ENCODE data around the gene RASSF7.
"Not testable (repeated sequence)": the region's sequence is repeated elsewhere in the genome, so short reads cannot be mapped to it uniquely, and the experiment has no call there.

The RASSF7 gene

DNA sequence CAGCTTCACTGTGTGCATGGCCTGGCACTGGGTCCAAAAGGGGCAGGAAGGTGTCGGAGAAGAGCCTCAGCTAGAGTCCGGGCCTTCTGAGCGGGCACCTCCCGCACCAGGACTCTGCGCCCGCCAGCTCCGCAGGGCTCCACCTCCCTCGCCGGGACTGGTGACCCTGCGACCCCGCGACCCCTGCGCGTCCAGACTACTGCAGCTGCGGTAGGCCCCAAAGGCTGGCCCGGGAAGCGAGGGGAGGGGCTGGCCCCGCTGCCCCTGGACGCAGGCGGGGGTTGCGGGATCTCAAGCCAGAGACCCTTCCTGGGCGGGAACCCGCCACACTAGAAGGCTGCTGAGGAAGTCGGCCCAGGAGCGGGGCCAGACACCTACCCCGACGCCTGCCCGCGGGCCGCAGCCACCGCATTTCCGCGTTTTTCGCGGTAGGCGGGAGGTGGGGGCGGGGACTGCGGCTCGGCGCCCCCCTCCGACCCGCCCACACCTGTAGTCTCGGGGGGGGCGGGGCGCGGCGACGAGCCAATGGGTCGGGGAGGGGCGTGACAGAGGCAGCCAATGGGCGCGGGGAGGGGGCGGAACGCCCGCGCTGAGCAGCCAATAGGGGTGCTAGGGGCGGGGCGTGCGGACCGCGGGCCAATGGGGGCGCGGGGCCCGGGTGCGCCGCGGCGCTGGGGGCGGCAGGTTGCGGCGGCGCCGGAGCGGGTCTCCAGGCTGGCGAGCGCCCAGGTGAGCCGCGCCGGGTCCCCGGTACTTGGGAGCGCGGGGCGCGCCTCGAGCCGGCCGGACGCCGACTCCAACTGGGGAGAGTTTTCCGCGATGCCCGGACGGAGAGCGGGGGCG, at the start of gene RASSF7, which contains the start of gene LMNTD2:
RASSF7 (plus strand) TSS at position 666 of the 843 bp plus-strand sequence. CDS start 799 bp downstream, outside the sequence.
LMNTD2 (minus strand) TSS at position 434 of the 843 bp plus-strand sequence; CDS start at position 412, 22 bp downstream.
- peak; percentile 73 for DNase-seq

- DNase-seq, result no peak
Observed at GRCh38 chr11:512761-513595, 47.8 kb upstream of the RASSF7 start.

DNA sequence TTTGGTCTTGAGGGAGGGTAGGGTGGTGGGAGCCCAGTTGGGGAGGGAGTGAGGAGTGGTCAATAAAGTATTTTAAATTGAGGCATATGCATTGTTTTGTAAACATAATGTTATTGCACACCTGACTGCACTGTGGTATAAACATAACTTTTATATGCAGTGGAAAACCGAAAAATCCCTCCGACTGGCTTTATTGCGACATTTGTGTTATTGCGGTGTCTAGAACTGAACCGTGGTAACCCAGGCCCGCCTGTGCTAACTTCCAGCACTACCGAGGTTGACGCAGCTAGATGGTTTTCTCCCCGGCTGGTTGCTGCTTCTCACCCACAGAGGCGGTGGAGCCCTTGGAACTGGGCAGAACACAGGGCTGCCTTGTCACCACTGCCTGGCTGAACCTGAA, 46.2 kb upstream of the RASSF7 start:
- DNase-seq, result no peak

GRCh38 chr11:515131-515530, 45.6 kb upstream of the RASSF7 start:
- DNase-seq, result no peak

DNA sequence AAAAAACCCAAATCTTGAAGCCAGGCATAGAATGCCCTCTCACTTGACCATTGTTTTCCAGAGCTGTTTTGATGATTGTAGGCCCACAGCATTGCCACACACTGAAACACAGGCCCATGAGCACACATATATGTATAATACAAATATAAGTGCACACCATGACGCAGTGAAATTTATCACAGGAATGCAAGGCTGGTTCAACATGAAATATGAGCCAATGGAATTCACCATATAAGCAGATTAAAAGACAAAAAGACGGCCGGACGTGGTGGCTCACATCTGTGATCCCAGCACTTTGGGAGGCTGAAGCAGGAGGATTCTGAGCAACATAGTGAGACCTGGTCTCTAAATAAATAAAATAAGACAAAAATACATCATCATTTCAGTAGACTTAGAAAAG, 44.4 kb upstream of the RASSF7 start:
- no peak for DNase-seq

GRCh38 chr11:516918-517685, 43.7 kb upstream of the RASSF7 start:
- DNase-seq, result not testable (repeated sequence)

DNA sequence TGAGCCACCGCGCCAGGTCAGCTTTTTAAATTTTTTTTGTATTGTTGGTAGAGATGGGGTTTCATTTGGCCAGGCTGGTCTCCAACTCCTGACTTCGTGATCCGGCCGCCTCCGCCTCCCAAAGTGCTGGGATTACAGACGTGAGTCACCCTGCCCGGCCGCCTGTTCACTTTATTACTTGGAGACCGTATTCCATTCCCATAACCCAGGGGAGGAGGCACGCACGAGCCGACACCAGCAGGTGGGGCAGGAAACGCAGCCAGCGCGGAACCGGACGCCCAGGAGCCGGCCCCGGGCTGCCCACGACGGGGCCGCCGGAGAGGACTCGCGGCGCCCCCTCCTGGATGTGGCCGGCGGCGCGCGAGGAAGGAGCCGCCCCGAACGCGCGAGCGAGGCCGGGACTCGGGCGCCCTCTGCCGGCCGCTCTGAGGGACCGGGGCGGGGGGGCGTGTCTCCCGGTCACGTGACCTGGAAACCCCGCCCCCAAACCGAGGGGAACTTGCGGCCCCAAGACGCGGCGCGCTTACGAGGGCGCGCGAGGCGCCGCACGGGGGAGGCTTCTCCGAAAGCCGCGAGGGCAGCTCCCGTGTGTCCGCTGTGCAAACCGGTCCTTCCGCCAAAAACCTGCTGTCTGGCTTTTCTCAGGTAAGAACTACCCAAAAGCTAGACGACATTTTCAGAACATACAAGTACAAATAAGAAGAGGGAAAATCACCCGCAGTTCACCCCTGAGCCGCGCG, 42.1 kb upstream of the RASSF7 start:
- DNase-seq, result peak; percentile 72

DNA sequence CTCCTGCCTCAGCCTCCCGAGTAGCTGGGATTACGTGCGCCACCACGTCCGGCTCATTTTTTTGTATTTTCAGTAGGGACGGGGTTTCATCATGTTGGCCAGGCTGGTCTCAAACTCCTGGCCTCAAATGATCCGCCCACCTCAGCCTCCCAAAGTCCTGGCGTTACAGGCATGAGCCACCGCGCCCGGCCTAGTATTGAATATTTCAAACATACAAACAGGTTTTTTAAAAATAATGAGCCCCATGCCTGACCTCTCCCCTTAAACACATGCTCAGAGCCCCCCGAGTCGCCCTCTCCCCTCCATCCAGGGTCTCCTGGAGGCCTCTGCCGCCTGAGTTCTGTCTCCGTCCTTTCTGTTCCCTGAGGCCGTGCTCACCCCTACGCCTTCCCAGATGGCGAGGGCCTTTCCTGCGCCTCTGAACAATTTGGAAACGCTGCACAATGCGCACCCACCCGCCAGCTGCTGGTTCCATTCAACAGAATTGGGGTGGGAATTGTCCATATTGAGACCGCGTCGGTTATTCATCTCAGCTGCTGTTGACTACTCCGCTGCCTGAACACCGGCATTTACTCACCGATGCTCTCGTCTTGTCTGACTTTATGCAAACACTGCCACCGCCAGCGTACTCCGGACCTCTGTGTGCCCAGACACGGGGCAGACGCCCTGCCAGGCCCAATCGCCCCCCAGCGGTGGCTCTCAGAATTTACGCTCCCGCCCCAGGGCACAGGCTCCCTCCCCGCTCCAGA, 40.2 kb upstream of the RASSF7 start:
- no peak for DNase-seq

DNA sequence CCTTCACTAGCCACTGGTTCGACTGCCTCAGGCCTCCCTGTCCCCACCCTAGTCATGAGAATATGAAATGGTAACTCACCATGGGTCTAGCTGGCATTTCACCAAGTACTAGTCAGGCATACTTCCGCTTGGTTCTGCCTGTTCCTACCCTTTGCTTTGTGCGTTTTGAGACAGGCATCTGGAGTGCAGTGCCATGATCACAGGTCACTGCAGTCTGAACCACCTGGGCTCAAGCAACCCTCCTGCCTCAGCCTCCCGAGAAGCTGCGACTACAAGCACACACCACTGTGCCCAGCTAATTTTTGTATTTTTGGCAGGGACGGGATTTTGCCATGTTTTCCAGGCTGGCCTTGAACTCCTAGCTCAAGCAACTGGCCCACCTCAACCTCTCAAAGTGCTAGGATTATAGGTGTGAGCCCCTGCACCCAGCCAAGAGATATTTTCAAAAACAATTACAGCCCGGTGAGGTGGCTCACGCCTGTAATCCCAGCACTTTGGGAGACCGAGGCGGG, 39.5 kb upstream of the RASSF7 start:
- DNase-seq, result no peak

- DNase-seq, result no peak
Observed at GRCh38 chr11:526192-526591, 34.6 kb upstream of the RASSF7 start.

DNA sequence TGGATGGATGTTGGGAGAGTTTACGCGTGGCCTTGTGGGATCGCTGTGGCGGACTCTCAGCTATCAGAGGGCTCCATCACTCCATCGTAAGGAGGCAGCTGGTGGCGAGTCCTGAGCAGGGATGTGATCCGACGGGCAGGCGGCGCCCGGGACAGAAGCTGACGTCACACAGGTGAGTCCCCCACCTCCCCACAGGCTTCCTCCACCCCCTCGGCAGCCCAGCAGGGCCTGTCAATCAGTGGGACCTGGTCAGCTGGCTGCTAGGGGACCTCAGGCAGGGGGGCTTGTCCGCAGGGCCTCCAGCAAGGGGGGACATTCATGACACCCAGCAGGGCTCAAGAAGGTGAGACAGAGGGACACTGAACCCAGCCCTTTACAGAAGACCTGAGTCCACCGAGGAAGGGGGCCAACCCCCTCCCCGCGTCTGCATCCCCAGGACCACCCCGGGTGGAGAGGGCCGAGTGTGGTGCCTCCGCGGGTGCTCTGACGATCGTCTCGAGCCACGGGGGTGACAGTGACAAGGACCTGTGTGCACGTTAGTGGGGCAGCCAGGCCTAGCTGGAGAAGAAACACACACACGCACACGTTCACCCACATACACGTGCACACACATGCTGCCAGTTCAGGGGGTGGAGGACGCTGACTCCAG, 32.5 kb upstream of the RASSF7 start:
- no peak for DNase-seq

DNA sequence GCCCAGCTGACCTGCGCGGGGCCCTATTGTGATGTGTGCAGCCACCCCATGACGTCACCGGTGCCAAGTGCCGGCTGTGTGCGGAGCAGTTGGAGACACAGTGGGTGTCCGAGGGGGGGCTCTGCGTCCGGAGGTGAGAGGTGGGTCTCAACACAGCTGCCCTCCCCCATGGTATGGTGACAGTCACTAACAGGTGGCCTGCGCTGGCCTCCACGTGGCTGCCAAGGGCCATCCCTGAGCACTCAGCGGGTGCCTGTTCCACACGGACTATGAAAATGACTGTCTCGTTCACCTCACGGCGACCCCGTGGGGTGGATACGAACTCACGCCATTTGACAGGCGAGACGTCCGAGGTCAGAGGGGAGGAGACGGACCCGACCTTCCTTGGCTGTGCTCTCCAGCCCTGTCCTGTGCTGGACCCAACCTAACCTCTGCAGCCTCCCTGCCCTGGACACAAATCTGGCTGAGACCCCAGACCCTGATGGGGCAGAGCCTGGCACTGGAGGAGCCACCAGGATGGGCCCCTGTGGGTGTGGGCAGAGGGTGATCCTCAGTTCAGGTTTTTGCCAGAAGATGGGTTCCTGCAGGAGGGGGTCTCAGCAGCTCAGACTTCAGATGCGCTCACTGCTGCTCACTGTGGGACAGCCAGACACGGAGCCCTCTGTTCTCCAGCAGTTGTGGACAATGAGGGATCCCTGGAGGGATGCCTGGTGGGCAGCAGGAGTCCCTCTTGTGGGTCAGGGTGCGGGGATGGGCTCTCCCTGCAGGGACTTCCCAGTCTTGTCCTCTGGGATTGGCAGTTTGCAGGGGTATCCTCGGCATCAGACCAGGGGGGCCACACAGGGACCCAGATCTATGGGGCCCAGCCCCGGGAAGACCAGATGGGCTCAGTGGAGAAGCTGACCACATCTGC, 31.7 kb upstream of the RASSF7 start:
- DNase-seq, result no peak

GRCh38 chr11:529728-530411, 30.9 kb upstream of the RASSF7 start:
- DNase-seq, result no peak

- no peak for DNase-seq
Observed at GRCh38 chr11:530960-531831, 29.6 kb upstream of the RASSF7 start.

- no peak for DNase-seq
Observed at GRCh38 chr11:531919-532526, 28.7 kb upstream of the RASSF7 start.

DNA sequence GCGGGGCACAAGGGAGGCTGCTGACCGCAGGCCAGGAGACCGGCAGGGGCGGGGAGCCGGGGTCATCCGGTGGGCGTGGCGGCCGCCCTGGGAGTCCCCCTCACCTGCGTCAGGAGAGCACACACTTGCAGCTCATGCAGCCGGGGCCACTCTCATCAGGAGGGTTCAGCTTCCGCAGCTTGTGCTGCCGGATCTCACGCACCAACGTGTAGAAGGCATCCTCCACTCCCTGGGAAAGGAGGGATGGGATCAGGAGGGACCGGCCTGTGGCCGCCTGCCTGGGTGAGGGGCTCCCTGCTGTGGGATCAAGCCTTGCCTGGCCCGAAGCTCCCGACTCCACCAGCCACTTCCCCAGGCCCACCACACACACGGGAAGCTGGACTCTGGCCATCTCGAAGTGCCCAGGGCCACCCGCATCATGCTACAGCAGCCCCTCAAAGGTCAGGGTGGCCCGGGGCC, 28.2 kb upstream of the RASSF7 start:
- no peak for DNase-seq

GRCh38 chr11:532986-533585, 27.7 kb upstream of the RASSF7 start:
- no peak for DNase-seq
